A549 (cell line): ENCODE data around the gene CUX1. TPM values are rescaled to one million over a fixed set of nuclear protein-coding genes. Genes with fewer than 3 reads are reported as not detected.

Experiments used
- ATAC-seq, 2 experiments: fragments of 200-7000 bp in 1 of 2; fragments of >200 bp in 1 of 2; cut with Nextera tagmentation in 1 of 2; cut with Tn5 transposase in 1 of 2; 3 replicates each; pipeline versions ENCODE4 v1.8.0 to v1.9.1; 2018 to 2020; ENCODE audit warnings: mild to moderate bottlenecking in 1 of 2, moderate library complexity in 1 of 2
- CTCF ChIA-PET: fragments of 300-600 bp; sonication (Branson Sonifier 250); formaldehyde crosslinking; extraction: SDS; loops from one replicate; lab custom pipeline; 2021; ENCODE audit warnings: antibody characterized with exemption, inconsistent platforms; lab: Yijun Ruan, JAX
- POLR2A ChIA-PET: fragments of 350-600 bp; formaldehyde crosslinking; extraction: SDS; loops from one replicate; lab custom pipeline; 2021; ENCODE audit warnings: antibody characterized with exemption, inconsistent platforms; lab: Yijun Ruan, JAX
- DNase-seq, 2 experiments: peaks; one replicate each; pipeline versions ENCODE4 v3.0.0 to v3.0.0-alpha.2; 2011 to 2016; ENCODE audit warnings: low read depth in 1 of 2, low spot score in 1 of 2
- FAIRE-seq: peaks from 2 replicates; lab custom pipeline; 2011; peaks lifted over from hg19 to GRCh38; lab: Jason Lieb, UNC
- H3K27ac ChIP-seq, 2 experiments: fragments of >200 bp; sonication (Bioruptor Twin); formaldehyde crosslinking; 3 replicates each; pipeline ENCODE4 v1.5.1; 2016 to 2017
- H3K4me1 ChIP-seq: fragments of >200 bp; sonication (Bioruptor Twin); formaldehyde crosslinking; 3 replicates; pipeline ENCODE4 v1.6.1; 2016
- H3K4me2 ChIP-seq: fragments of >200 bp; sonication (Bioruptor Twin); formaldehyde crosslinking; 3 replicates; pipeline ENCODE4 v1.6.1; 2016
- H3K4me3 ChIP-seq: fragments of >200 bp; sonication (Bioruptor Twin); formaldehyde crosslinking; 3 replicates; pipeline ENCODE4 v1.5.1; 2016
- H3K9me3 ChIP-seq: fragments of >200 bp; sonication (Bioruptor Twin); formaldehyde crosslinking; 3 replicates; pipeline ENCODE4 v1.6.1; 2016
- CBX8 ChIP-seq: fragments of 200-600 bp; sonication (generic); IDR thresholded peaks from 2 replicates; pipeline ENCODE4 v1.6.1; 2016
- CEBPB ChIP-seq, 2 experiments: fragments of >200 bp in 1 of 2; sonication (Bioruptor Twin) in 1 of 2; formaldehyde crosslinking in 1 of 2; IDR thresholded peaks; 2 replicates each; pipeline ENCODE4 v1.6.1; 2012 to 2016
- CHD4 ChIP-seq: fragments of 200-600 bp; sonication (generic); IDR thresholded peaks from 2 replicates; pipeline ENCODE4 v1.6.1; 2016; ENCODE audit warnings: antibody characterized with exemption, mild to moderate bottlenecking, borderline replicate concordance
- EP300 ChIP-seq, 2 experiments: fragments of >200 bp; sonication (Bioruptor Twin); formaldehyde crosslinking; IDR thresholded peaks; 2 replicates in 1 of 2; 3 replicates in 1 of 2; pipeline ENCODE4 v1.6.1; 2016 to 2017
- ESRRA ChIP-seq: fragments of 150-350 bp; IDR thresholded peaks from 2 replicates; pipeline ENCODE4 v1.6.1; 2014; ENCODE audit warnings: mild to moderate bottlenecking, low read length, borderline replicate concordance
- GATA3 ChIP-seq: IDR thresholded peaks from 2 replicates; pipeline ENCODE4 v1.6.1; 2012; ENCODE audit warnings: borderline replicate concordance
- HDAC2 ChIP-seq: fragments of 200-600 bp; sonication (generic); IDR thresholded peaks from 2 replicates; pipeline ENCODE4 v1.6.1; 2016
- HMGXB4 ChIP-seq: fragments of 250-450 bp; sonication (Bioruptor Pico); IDR thresholded peaks from 2 replicates; pipeline ENCODE4 v1.5.0; 2021; ENCODE audit warnings: mild to moderate bottlenecking, moderate library complexity, borderline replicate concordance
- HOXB13 ChIP-seq: fragments of 250-450 bp; sonication (Bioruptor Pico); IDR thresholded peaks from 2 replicates; pipeline ENCODE4 v1.5.0; 2020; ENCODE audit warnings: low read depth, mild to moderate bottlenecking, moderate library complexity
- JUN ChIP-seq, 2 experiments: fragments of >200 bp; sonication (Bioruptor Twin); formaldehyde crosslinking; IDR thresholded peaks; 2 replicates in 1 of 2; 3 replicates in 1 of 2; pipeline ENCODE4 v1.6.1; 2016 to 2017
- KDM1A ChIP-seq: fragments of 200-600 bp; sonication (generic); IDR thresholded peaks from 2 replicates; pipeline ENCODE4 v1.6.1; 2016; ENCODE audit warnings: low read depth, mild to moderate bottlenecking
- MAZ ChIP-seq: fragments of 150-350 bp; IDR thresholded peaks from 2 replicates; pipeline ENCODE4 v1.6.1; 2014; ENCODE audit warnings: antibody characterized with exemption, low read depth, low read length, borderline replicate concordance
- MYC ChIP-seq: IDR thresholded peaks from 2 replicates; pipeline ENCODE4 v1.6.1; 2012; ENCODE audit warnings: mild to moderate bottlenecking, inconsistent platforms, low read length, improper control_type of control experiment, borderline replicate concordance
- NFE2L2 ChIP-seq: fragments of 150-350 bp; conservative IDR thresholded peaks from 2 replicates; pipeline ENCODE4 v1.6.1; 2014; ENCODE audit warnings: low read length
- NPAS2 ChIP-seq: fragments of 250-450 bp; sonication (Bioruptor Pico); IDR thresholded peaks from 2 replicates; pipeline ENCODE4 v1.8.0; 2022; ENCODE audit warnings: mild to moderate bottlenecking, moderate library complexity, borderline replicate concordance
- PHF8 ChIP-seq: fragments of 200-600 bp; sonication (generic); IDR thresholded peaks from 2 replicates; pipeline ENCODE4 v1.6.1; 2016; ENCODE audit warnings: low read depth, mild to moderate bottlenecking, antibody characterized with exemption, moderate library complexity, borderline replicate concordance
- POLR2AphosphoS2 ChIP-seq: conservative IDR thresholded peaks from 2 replicates; pipeline ENCODE4 v1.6.1; 2012; ENCODE audit warnings: low read length, improper control_type of control experiment, inconsistent platforms
- RCOR1 ChIP-seq: fragments of 150-350 bp; IDR thresholded peaks from 2 replicates; pipeline ENCODE4 v1.6.1; 2014; ENCODE audit warnings: antibody characterized with exemption, low read length, low read depth
- REST ChIP-seq: fragments of 200-600 bp; sonication (generic); IDR thresholded peaks from 2 replicates; pipeline ENCODE4 v1.6.1; 2016; ENCODE audit warnings: antibody characterized with exemption, mild to moderate bottlenecking, moderate library complexity
- SMC3 ChIP-seq: fragments of >200 bp; sonication (Bioruptor Twin); formaldehyde crosslinking; IDR thresholded peaks from 3 replicates; pipeline ENCODE4 v1.6.1; 2018; ENCODE audit warnings: inconsistent platforms
- SREBF2 ChIP-seq: fragments of 450-650 bp; IDR thresholded peaks from 2 replicates; pipeline ENCODE4 v1.6.1; 2014; ENCODE audit warnings: mild to moderate bottlenecking, moderate library complexity
- ZC3H11A ChIP-seq: fragments of 450-650 bp; IDR thresholded peaks from 2 replicates; pipeline ENCODE4 v1.6.1; 2014; ENCODE audit warnings: antibody characterized with exemption, mild to moderate bottlenecking
- ZSCAN20 ChIP-seq: fragments of 250-450 bp; sonication (Bioruptor Pico); IDR thresholded peaks from 2 replicates; pipeline ENCODE4 v1.8.0; 2022; ENCODE audit warnings: mild to moderate bottlenecking, moderate library complexity
- WGBS: methylation state at CpG from one replicate; pipeline ENCODE4 v1.1.6; 2017; ENCODE audit errors: missing lambda C conversion rate; 5-methylcytosine and 5-hydroxymethylcytosine counted together
- polyA plus RNA-seq, 4 experiments: library from polyadenylated mRNA; depleted of rRNA in 3 of 4; stranded (reverse); fragments of >200 nt; fragmentation: RNase III in 1 of 4; extraction: RNeasy Plus Mini Kit Qiagen cat#74134 plus additional on column Dnase treatment in 1 of 4; gene quantifications; 2 replicates in 3 of 4; 3 replicates in 1 of 4; pipeline ENCODE4 v1.2.3, GENCODE V29; 2011 to 2017
- TF ChIP-seq, protein P1 (sequence below): IDR thresholded peaks from 2 replicates; pipeline ENCODE4 v1.6.1; 2012
- TF ChIP-seq, protein P2 (sequence below): fragments of >200 bp; sonication (Bioruptor Twin); formaldehyde crosslinking; IDR thresholded peaks from 2 replicates; pipeline ENCODE4 v1.6.1; 2016
- TF ChIP-seq, protein P3 (sequence below): IDR thresholded peaks from 2 replicates; pipeline ENCODE4 v1.6.1; 2012; ENCODE audit warnings: low read depth, borderline replicate concordance

Gene CUX1
- polyA plus RNA-seq, 2 of the 4 experiments (the other 2 are of a cell fraction): 32.7 to 33.4 TPM

- ATAC-seq: no peak
Observed at GRCh38 chr7:102239206-102239820, 421.9 kb downstream of the CUX1 start.

GRCh38 chr7:102241431-102241830, 424.0 kb downstream of the CUX1 start:
- TF ChIP-seq RCOR1 (no peak), SMC3 (no peak), SREBF2 (no peak), EP300 (IDR thresholded peaks at IDR 0.05) (no peak), GATA3 (no peak)
- TF ChIP-seq, protein P1, sequence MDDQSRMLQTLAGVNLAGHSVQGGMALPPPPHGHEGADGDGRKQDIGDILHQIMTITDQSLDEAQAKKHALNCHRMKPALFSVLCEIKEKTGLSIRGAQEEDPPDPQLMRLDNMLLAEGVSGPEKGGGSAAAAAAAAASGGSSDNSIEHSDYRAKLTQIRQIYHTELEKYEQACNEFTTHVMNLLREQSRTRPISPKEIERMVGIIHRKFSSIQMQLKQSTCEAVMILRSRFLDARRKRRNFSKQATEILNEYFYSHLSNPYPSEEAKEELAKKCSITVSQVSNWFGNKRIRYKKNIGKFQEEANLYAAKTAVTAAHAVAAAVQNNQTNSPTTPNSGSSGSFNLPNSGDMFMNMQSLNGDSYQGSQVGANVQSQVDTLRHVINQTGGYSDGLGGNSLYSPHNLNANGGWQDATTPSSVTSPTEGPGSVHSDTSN: no peak
- TF ChIP-seq, protein P2, sequence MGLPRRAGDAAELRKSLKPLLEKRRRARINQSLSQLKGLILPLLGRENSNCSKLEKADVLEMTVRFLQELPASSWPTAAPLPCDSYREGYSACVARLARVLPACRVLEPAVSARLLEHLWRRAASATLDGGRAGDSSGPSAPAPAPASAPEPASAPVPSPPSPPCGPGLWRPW: no peak
- no peak overlapping the region for H3K4me2 ChIP-seq
- FAIRE-seq (no peak), ATAC-seq (no peak), DNase-seq (no peak)
- ChIA-PET CTCF (interaction anchor here (0.6 to 2.5 kb wide), 5 partner anchors 13 to 699 kb away, joined by 3 to 7 read pairs (median 5); no protein-coding TSS in a partner anchor), POLR2A (no interaction called here)
- no peak overlapping the region for H3K4me3 ChIP-seq
- 95% methylated on average over 8 of the region's 8 CpGs for WGBS
- H3K9me3 ChIP-seq: no peaks in the 10 kb centered on the region
- peaks cover 2% of the 10 kb centered on the region for H3K4me1 ChIP-seq
- no peak overlapping the region for H3K27ac ChIP-seq

More at GRCh38 chr7:102239206-102239820, 421.9 kb downstream of the CUX1 start:
- Histone ChIP-seq H3K4me2 (no peak overlapping the region), H3K27ac (no peak overlapping the region), H3K4me3 (no peak overlapping the region), H3K9me3 (no peaks in the 10 kb centered on the region), H3K4me1 (peaks cover 6% of the 10 kb centered on the region)
- DNase-seq: no peak
- TF ChIP-seq, protein P3, sequence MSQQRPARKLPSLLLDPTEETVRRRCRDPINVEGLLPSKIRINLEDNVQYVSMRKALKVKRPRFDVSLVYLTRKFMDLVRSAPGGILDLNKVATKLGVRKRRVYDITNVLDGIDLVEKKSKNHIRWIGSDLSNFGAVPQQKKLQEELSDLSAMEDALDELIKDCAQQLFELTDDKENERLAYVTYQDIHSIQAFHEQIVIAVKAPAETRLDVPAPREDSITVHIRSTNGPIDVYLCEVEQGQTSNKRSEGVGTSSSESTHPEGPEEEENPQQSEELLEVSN: no peak
- TF ChIP-seq ZC3H11A (no peak), NPAS2 (CRISPR knock-in tag) (no peak), HOXB13 (no peak), HDAC2 (no peak)
- POLR2A ChIA-PET: no interaction called here
- no peak for FAIRE-seq
- CTCF ChIA-PET: interaction anchor here (1.5 to 2.5 kb wide), 2 partner anchors 25 to 696 kb away, joined by 4 to 7 read pairs; no protein-coding TSS in a partner anchor
- WGBS: 96% methylated on average over 35 of the region's 35 CpGs

GRCh38 chr7:102244601-102245000, 427.2 kb downstream of the CUX1 start:
- Histone ChIP-seq H3K4me3 (no peak overlapping the region), H3K4me1 (no peaks in the 10 kb centered on the region), H3K9me3 (no peaks in the 10 kb centered on the region), H3K27ac (no peak overlapping the region)
- WGBS: 85% methylated on average over 4 of the region's 4 CpGs
- ATAC-seq: no peak
- FAIRE-seq: no peak
- no peak for DNase-seq
- POLR2A ChIA-PET: no interaction called here
- TF ChIP-seq ESRRA: no peak
- no peak for TF ChIP-seq NFE2L2
- no peak for TF ChIP-seq HDAC2
- no peak for TF ChIP-seq JUN (IDR thresholded peaks at IDR 0.05)
- no peak for TF ChIP-seq ZSCAN20
- no peak for TF ChIP-seq HOXB13
- no peak for TF ChIP-seq POLR2AphosphoS2
- no peak for TF ChIP-seq PHF8
- TF ChIP-seq CBX8: no peak
- no peak for TF ChIP-seq HMGXB4
- no peak for TF ChIP-seq KDM1A
- TF ChIP-seq MYC: no peak
- TF ChIP-seq CEBPB (IDR thresholded peaks at IDR 0.05): no peak
- no peak for TF ChIP-seq REST
- TF ChIP-seq MAZ: no peak
- TF ChIP-seq CHD4: no peak
- no peak for TF ChIP-seq SMC3
- TF ChIP-seq, all 56 proteins: peak for 0
- CTCF ChIA-PET: interaction anchor here (1.0 to 5.2 kb wide), 3 partner anchors 8 to 642 kb away, joined by 3 to 30 read pairs (median 4); no protein-coding TSS in a partner anchor
- no peak overlapping the region for H3K4me2 ChIP-seq
